Psoas muscle (tissue), 8 donors: Measurements from ENCODE around the gene OPA3. TPM values are rescaled to one million over a fixed set of nuclear protein-coding genes. Genes with fewer than 3 reads are reported as not detected.

Experiments used
- ATAC-seq, 4 donors: fragments of 200-7000 bp; cut with Tn5 transposase; one replicate each; pipeline ENCODE4 v1.9.1; 2020; ENCODE audit warnings: moderate library complexity in 3 of 4, mild to moderate bottlenecking in 2 of 4
- DNase-seq, 2 donors: peaks; one replicate each; pipeline ENCODE4 v3.0.0-alpha.2; 2020
- H3K27ac ChIP-seq: fragments of 200-600 bp; one replicate; pipeline ENCODE4 v1.8.0; 2022
- H3K27me3 ChIP-seq, 3 donors: fragments of 200-600 bp in 1 of 3; one replicate each; pipeline versions ENCODE4 v1.6.1 to v1.8.0; 2013 to 2022; ENCODE audit warnings: low read length in 2 of 3, mild to moderate bottlenecking in 2 of 3, moderate library complexity in 1 of 3; ENCODE audit not compliant: insufficient read depth in 3 of 3
- H3K36me3 ChIP-seq, 2 donors: fragments of 200-600 bp in 1 of 2; one replicate each; pipeline versions ENCODE4 v1.6.1 to v1.8.0; 2013 to 2022; ENCODE audit warnings: low read depth in 1 of 2, mild to moderate bottlenecking in 1 of 2, moderate library complexity in 1 of 2; ENCODE audit not compliant: insufficient read depth in 1 of 2
- H3K4me1 ChIP-seq: fragments of 200-600 bp; one replicate; pipeline ENCODE4 v1.8.0; 2022
- H3K4me3 ChIP-seq: fragments of 200-600 bp; one replicate; pipeline ENCODE4 v1.8.0; 2022; ENCODE audit warnings: mild to moderate bottlenecking
- H3K9me3 ChIP-seq: fragments of 200-600 bp; one replicate; pipeline ENCODE4 v1.8.0; 2022
- CTCF ChIP-seq: fragments of 200-600 bp; IDR thresholded peaks from one replicate; pipeline ENCODE4 v1.8.0; 2022; ENCODE audit warnings: antibody characterized with exemption
- WGBS, 3 donors: extraction: QIAGEN DNeasy Blood & Tissue Kit; methylation state at CpG; one replicate each; pipeline versions ENCODE4 v1.1.6 to v1.1.7; 2013; 5-methylcytosine and 5-hydroxymethylcytosine counted together
- intact Hi-C, 2 donors: fragments of 100-400 bp; cut with DNase I; formaldehyde crosslinking; loops; one replicate each; pipeline versions ENCODE4 v1.11.0 to v1.14.2; 2022
- polyA plus RNA-seq, 3 donors: library from polyadenylated mRNA; stranded (reverse); fragments of 200-250 nt; gene quantifications; one replicate each; pipeline ENCODE4 v1.2.3, GENCODE V29; 2013
- total RNA-seq, 4 donors: library from RNA; stranded (reverse); fragmentation: NEBNext Ultra II Directional in 2 of 4; extraction: Animal tissue kit (Norgen Biotek cat#: 25700) in 2 of 4; gene quantifications; one replicate each; pipeline versions ENCODE4 v1.2.1 to v1.2.4, GENCODE V29; 2021 to 2023
- donor health status: healthy with polysubstance abuse.
- donor health status: DM: no; HTN: no; CAD: no; lungs with moderate emphysema.
- donor health status: Bipolar disorder and iron deficiency.
- donor health status: healthy.
- donor health status: DM: yes; HTN: yes; CAD: no.
- donor health status: DM: no; HTN: no; CAD: no.
- donor health status: DM: no; HTN: no; CAD: no.
- donor health status: DM: yes; HTN: yes; CAD: no.

The OPA3 gene
- total and polyA plus RNA-seq, 7 donors = 9.1 to 27.6 (median 15.8) TPM

- H3K27ac ChIP-seq = peak overlapping the region; percentile 95
- H3K9me3 ChIP-seq = no peaks in the 10 kb centered on the region
- DNase-seq (no peak), ATAC-seq (no peak)
- peaks cover 0 to 17% of the 10 kb centered on the region in 2 donors for H3K36me3 ChIP-seq
- WGBS, 3 donors = 40 to 68% (median 46%) methylated on average over 5 of the region's 5 CpGs
- TF ChIP-seq CTCF = no peak
- H3K4me1 ChIP-seq = peaks cover 15% of the 10 kb centered on the region
- peaks cover 0 to 6% (median 0%) of the 10 kb centered on the region in 3 donors for H3K27me3 ChIP-seq
- intact Hi-C loops = loop anchor here in 1 of 2 donors (10.0 kb wide), 1 partner anchor 167 kb away; the partner anchor contains the start of gene CKM
- peak overlapping the region; percentile 79 for H3K4me3 ChIP-seq
Observed at GRCh38 chr19:45492137-45492626, 92.4 kb downstream of the OPA3 start.

DNA sequence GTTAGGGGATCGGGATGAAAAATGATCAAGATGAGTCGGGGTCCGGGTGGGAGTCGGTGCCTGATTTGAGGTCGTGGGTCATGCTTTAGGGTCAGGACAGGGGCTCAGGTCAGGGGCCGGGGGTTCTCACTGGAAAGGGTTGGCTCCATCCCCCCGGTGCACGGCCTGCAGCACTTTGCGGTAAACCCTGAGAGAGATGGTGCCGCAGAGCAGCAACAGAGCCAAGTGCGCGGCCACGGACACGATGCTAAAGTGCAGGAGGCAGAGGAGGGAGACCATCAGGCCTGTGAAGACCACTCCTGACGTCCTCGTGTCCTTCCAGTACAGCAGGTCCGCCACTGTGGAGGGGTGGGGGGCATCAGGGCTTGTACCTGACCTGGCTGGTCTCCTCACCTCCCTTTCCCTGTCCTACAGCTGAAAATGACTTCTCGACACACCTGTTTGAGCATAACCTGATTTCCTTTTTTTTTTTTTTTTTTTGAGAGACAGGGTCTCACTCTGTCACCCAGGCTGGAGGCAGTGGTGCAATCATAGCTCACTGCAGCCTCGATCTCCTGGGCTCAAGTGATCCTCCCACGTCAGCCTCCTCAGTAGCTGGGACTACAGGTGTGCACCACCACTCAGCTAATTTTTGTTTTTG lies 95.3 kb downstream of the OPA3 start:
- no peak for TF ChIP-seq CTCF
- DNase-seq = no peak
- Histone ChIP-seq H3K4me3 (no peak overlapping the region), H3K27ac (no peak overlapping the region), H3K27me3 (no peaks in the 10 kb centered on the region), H3K9me3 (no peaks in the 10 kb centered on the region), H3K36me3 (peaks cover 0 to 30% of the 10 kb centered on the region in 2 donors), H3K4me1 (peaks cover 15% of the 10 kb centered on the region)
- ATAC-seq = no peak
- WGBS, 3 donors = 76 to 90% (median 77%) methylated on average over 20 of the region's 20 CpGs
- intact Hi-C loops = no loop called here

- H3K9me3 ChIP-seq = no peaks in the 10 kb centered on the region
- ATAC-seq (no peak), DNase-seq (peak in 1 of 2 donors; percentile 54)
- no peak overlapping the region for H3K27ac ChIP-seq
- 80 to 90% (median 83%) methylated on average over 15 of the region's 15 CpGs for WGBS, 3 donors
- H3K36me3 ChIP-seq = peaks cover 0 to 30% of the 10 kb centered on the region in 2 donors
- no peaks in the 10 kb centered on the region for H3K27me3 ChIP-seq
- peaks cover 15% of the 10 kb centered on the region for H3K4me1 ChIP-seq
- no peak overlapping the region for H3K4me3 ChIP-seq
- intact Hi-C loops = no loop called here
- TF ChIP-seq CTCF = no peak
Observed at GRCh38 chr19:45488708-45489107, 95.9 kb downstream of the OPA3 start.

DNA sequence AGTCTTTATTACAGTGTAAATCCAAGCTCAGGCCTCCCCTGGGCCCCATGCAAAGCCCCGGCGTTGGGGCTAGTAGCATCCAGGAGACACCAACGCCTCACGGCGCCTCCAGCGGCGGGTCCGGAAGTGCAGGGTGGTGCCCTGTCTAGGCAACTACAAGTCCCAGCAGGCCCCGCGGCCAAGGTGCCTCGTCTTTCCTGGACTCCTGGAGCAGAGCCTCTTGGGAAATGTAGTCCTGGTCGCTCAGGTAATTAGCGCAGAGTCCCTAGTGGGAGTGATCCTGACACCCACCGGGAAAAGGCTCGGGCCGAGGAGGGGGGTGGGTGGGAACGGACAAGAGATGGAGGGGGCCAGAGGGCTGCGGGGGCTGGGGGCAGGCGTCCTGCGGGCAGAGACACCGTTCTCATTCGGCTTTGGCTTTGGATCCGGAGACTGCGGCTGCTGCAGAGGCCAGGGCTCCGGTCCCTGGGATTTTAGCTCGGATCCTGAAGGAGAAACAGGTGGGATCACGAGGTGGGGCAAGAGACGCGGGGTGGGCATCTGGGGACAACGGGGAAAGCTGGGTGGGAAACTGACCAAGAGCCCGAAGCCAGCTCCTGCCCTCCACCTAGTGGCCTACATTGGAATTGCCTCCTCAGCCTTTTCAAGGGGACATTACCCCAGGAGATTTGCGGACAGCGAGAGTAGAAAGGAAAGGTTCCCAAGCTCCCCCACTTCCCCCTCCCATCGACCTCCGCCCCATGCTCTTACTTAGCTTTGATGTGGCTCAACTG lies 99.1 kb downstream of the OPA3 start:
- no peaks in the 10 kb centered on the region for H3K27me3 ChIP-seq
- 1 to 2% (median 1%) methylated on average over 33 to 35 of the region's 35 CpGs for WGBS, 3 donors
- ATAC-seq (peak; percentile 93 to 96 (median 94)), DNase-seq (peak; percentile 98 to 99)
- no peaks in the 10 kb centered on the region for H3K9me3 ChIP-seq
- TF ChIP-seq CTCF = peak; percentile 74
- H3K27ac ChIP-seq = peak overlapping the region; percentile 77
- peak overlapping the region; percentile 73 for H3K4me3 ChIP-seq
- H3K36me3 ChIP-seq = peaks cover 0 to 30% of the 10 kb centered on the region in 2 donors
- intact Hi-C loops = no loop called here
- no peaks in the 10 kb centered on the region for H3K4me1 ChIP-seq
